Bronchial epithelial cell (primary cell): ENCODE results near the gene FHOD3. TPM values are rescaled to one million over a fixed set of nuclear protein-coding genes. Genes with fewer than 3 reads are reported as not detected.
A peak's percentile ranks its signal among the peaks of the same experiment; 100 is the strongest.

ENCODE experiments used
- DNase-seq: peaks from one replicate; pipeline ENCODE4 v3.0.0-alpha.2; 2010; ENCODE audit warnings: low read depth
- FAIRE-seq: peaks from 2 replicates; lab custom pipeline; 2011; peaks lifted over from hg19 to GRCh38; lab: Jason Lieb, UNC
- H3K27me3 ChIP-seq: 2 replicates; pipeline ENCODE4 v1.5.1; 2011; ENCODE audit warnings: low read length; ENCODE audit not compliant: control insufficient read depth, insufficient read depth
- H3K36me3 ChIP-seq: 2 replicates; pipeline ENCODE4 v1.5.1; 2011; ENCODE audit warnings: low read length; ENCODE audit not compliant: control insufficient read depth, insufficient read depth
- H3K4me3 ChIP-seq: 2 replicates; pipeline ENCODE4 v1.5.1; 2011; ENCODE audit warnings: mild to moderate bottlenecking, low read depth, low read length, control low read depth
- total RNA-seq: library from RNA; depleted of rRNA; stranded (reverse); fragments of >200 nt; gene quantifications from 2 replicates; pipeline ENCODE4 v1.2.1, GENCODE V29; 2014
- TF ChIP-seq, protein P1 (sequence below): IDR thresholded peaks from 2 replicates; pipeline ENCODE4 v1.5.1; 2011; ENCODE audit warnings: mild to moderate bottlenecking, moderate library complexity, low read length, control low read depth, inconsistent platforms; ENCODE audit not compliant: insufficient read depth, severe bottlenecking

FHOD3 gene
- total RNA-seq, 1 donor from 2014 or later, result 15.8 TPM

DNA sequence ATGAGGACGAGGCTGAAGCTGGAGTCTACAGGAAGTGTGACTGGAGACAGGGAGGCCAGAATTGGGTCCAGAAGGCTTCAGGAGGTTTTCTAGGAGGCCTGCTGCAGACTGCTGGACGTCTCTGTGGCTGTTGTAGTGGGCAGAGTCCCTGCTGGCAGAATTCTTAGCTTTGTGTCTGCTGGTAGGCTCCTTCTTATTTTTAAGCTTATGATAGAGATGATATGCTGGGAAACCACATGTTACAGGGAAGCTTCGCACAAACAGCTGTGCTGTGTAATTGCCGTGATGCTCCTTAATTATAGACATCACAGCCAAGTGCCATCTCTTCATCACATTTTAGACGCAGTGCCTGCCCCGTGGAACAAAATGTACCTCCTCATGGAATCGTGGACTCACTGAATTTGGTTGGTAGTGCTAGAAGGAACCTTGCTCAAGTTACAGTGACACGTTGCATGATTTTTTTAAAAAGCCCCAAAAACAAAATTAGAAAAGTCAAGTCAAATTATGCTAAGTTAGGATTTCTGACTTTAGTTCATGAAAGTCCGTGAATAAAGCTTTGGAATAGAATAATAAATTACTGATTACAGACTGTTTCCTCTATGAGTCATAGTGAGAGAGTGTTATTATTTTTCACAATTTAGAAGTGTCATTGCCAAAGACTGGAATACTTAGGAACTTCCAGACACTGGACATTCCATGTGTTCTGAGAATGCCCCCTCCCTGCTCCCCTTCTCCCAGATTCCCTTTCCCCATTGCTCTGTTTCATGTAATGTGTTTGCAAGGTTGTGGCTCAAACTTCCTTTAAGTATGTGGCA lies 144.1 kb downstream of the FHOD3 start:
- no peaks in the 10 kb centered on the region for H3K36me3 ChIP-seq
- no peaks in the 10 kb centered on the region for H3K27me3 ChIP-seq
- FAIRE-seq (no peak), DNase-seq (peak; percentile 74)
- TF ChIP-seq, protein P1, sequence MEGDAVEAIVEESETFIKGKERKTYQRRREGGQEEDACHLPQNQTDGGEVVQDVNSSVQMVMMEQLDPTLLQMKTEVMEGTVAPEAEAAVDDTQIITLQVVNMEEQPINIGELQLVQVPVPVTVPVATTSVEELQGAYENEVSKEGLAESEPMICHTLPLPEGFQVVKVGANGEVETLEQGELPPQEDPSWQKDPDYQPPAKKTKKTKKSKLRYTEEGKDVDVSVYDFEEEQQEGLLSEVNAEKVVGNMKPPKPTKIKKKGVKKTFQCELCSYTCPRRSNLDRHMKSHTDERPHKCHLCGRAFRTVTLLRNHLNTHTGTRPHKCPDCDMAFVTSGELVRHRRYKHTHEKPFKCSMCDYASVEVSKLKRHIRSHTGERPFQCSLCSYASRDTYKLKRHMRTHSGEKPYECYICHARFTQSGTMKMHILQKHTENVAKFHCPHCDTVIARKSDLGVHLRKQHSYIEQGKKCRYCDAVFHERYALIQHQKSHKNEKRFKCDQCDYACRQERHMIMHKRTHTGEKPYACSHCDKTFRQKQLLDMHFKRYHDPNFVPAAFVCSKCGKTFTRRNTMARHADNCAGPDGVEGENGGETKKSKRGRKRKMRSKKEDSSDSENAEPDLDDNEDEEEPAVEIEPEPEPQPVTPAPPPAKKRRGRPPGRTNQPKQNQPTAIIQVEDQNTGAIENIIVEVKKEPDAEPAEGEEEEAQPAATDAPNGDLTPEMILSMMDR, result no peak
- no peak overlapping the region for H3K4me3 ChIP-seq

DNA sequence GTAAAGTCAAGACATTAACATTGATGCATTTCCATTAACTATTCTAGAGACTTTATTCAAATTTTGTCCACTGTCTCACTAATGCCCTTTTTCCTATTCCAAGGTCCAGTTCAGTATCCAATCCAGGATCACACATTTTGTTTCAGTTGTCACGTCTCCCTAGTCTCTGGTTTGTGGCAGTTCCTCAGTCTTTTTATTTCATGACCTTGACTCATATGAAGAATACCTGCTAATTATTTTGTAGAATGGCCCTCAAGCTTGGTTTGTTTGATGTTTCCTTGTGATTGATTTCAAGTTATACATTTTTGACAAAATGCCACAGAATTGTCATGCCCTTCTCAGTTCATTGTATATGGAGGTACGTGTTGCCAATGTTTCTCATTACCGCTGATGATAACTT lies 145.2 kb downstream of the FHOD3 start:
- FAIRE-seq (no peak), DNase-seq (no peak)
- H3K4me3 ChIP-seq, result no peak overlapping the region
- H3K36me3 ChIP-seq, result no peaks in the 10 kb centered on the region
- H3K27me3 ChIP-seq, result no peaks in the 10 kb centered on the region
- TF ChIP-seq, protein P1, result no peak

DNA sequence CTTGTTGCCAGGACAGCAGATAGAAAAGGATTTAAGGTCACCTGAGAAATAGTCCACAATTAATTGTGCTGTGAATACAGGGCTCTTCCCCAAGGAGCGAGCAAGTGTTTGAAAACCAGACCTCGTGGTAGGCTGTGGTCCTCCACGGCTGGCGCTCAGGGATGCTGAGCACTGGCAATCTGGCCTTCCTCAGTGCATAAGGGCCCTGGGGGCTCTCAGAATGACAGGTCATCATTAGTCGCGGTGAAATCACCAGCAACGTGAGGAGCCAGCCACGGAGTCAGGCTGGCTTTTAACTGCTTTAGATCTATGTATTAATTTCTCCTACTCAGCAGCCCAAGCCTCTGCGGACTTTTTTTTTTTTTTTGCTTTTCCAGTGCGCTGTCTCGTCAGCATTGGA lies 148.5 kb downstream of the FHOD3 start:
- TF ChIP-seq, protein P1, result no peak
- no peak for FAIRE-seq

DNA sequence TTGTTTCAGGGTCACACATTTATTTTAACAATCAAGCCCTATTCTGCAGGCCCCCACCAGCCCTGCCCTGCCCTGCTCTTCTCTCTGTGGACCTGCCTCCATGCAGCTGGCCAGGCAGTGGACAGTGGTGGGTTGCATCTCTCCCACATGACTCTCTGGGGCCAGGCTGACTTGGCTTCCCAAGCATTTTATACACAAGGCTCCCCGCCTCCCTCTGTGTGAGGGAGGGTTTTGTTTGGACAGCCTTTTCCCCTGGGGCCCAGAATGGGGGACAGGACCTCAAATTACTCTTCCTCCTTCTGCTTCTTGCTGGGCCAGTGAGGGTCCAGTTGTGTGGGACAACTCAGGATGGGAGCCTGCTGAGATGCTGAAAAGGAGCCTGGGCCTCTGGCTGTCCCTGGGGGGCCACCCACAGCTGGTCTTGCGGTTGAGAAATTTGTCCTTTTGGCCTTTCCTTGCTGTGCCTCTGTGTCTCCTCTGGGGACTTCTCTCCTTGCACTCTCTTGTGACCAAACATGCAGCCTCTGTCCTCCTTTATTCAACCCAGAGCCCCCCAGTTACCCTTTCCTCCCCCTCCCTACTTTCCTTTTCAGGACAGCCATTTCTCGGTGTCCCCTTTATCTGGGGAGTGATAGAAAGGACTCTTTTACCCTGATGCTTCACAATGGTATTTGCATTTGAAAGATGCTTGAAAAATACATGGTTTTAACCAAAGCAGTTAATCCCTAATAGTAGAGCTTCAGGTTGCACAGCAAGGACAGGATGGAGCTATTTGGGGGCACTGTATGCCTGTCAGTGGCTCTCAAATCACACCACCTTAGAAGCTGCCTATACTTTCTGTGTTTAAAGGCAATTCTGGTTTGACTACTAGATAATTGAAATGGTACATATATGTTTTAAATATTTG lies 151.1 kb downstream of the FHOD3 start:
- DNase-seq (no peak), FAIRE-seq (no peak)
- TF ChIP-seq, protein P1, result no peak
- no peaks in the 10 kb centered on the region for H3K36me3 ChIP-seq
- no peak overlapping the region for H3K4me3 ChIP-seq
- H3K27me3 ChIP-seq, result no peaks in the 10 kb centered on the region

More for the DNA sequence above, 148.5 kb downstream of the FHOD3 start:
- Histone ChIP-seq H3K27me3 (no peaks in the 10 kb centered on the region), H3K4me3 (no peak overlapping the region), H3K36me3 (no peaks in the 10 kb centered on the region)
- peak; percentile 73 for DNase-seq

DNA sequence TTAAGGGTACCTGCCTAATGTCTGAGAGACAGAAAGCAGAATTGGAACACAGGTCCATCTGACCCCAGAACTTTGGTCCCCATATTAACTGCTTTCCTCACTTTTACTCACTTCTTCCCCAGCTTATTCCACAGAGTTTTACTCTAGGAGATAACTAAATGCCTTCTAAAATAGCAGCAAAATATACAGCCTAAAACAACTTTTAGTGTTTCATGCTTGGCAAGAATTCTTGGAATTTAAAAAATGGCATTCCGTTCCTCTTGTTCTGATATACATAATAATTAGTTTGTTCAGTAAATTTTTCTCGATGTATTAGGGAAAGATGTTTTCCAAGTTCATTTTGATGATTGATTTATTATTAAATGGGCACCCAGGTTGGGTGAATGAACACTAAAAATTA lies 151.9 kb downstream of the FHOD3 start:
- DNase-seq (no peak), FAIRE-seq (no peak)
- no peaks in the 10 kb centered on the region for H3K36me3 ChIP-seq
- no peak overlapping the region for H3K4me3 ChIP-seq
- H3K27me3 ChIP-seq, result no peaks in the 10 kb centered on the region
- TF ChIP-seq, protein P1, result no peak
